NCI-H1694 treated with DMSO at 0.1 percent for 48 hours (cell line): Measurements from ENCODE around the gene PHTF2.
"Not testable (repeated sequence)": the region's sequence is repeated elsewhere in the genome, so short reads cannot be mapped to it uniquely, and the experiment has no call there.

Experiments used
- DNase-seq: peaks from one replicate; lab custom pipeline; 2025; lab: John Stamatoyannopoulos, UW

Gene PHTF2

DNA sequence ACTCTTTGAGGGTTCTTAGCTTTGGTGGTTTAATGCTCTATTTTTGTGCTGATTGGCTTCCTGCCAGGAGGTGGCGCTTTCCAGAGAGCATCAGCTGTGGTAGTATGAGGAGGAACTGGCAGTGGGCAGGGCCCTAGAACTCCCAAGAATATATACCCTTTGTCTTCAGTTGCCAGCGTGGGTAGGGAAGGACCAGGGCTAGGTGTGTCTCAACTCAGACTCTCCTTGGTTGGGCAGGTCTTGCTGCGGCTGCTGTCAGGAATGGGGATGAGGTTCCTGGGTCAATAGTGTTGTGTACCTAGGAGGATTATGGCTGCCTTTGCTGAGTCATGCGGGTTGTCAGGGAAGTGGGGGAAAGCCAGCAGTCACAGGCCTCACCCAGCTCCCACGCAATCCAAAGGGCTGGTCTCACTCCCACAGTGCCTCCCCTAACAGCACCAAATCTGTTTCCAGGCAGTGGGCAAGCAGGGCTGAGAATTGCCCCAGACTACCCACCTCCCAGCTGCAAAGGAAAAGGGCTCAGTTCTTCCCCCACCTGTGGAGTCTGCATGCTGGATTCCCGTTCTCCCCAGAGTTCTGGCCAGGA lies 191.5 kb downstream of the PHTF2 start:
- DNase-seq: no peak

DNA sequence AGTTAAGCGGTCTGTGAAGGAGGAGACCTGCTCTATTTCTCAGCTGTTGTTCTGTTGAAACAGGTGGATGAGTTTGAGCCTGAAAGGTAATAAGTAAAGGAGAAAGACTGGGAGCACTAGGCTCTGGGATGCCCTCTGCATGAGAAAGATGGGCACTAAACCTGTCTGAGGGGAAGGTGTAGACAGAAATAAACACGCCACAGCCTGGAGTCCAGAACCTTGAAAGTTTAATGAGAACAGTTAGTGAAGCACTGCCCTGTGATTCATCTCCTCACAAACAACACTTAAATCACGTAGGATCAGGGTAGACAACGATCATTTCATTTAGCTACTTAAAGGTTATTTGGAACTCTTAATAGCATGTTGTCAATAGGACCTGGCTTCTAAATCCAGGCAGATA lies 193.1 kb downstream of the PHTF2 start:
- DNase-seq: no peak

DNA sequence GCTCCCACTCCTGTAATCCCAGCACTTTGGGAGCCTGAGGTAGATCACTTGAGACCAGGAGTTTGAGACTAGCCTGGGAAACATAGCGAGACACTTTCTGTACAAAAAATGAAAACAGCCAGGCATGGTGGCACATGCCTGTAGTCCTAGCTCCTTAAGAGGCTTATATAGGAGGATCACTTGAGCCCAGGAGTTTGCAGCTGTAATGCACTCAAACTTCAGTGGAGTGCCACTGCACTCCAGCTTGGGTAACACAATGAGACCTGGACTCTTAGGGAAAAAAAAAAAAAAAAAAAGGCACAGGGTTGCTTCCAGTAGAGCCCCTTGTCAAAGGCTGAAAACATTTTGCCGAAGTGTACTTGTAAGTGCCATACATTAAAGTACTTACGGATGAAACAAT lies 195.3 kb downstream of the PHTF2 start:
- DNase-seq: no peak

DNA sequence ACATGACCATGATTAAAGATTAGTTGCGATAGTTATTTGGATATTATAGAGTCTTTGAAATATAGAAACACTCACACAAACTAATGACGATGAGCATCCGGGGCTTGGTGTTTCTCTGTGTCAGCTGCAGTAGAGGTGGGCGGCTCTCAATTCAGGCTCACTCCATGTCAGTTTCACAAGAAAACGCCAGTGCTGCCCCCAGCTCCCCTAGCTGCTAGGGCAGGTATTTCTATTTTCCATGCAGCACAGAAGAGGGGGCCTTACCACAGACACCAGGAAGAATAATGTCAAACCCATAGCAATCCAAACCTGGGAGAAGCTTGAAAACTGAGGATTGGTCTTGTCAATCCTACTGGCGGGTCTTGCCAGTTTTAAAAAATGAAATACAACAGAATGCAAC lies 197.1 kb downstream of the PHTF2 start:
- no peak for DNase-seq

DNA sequence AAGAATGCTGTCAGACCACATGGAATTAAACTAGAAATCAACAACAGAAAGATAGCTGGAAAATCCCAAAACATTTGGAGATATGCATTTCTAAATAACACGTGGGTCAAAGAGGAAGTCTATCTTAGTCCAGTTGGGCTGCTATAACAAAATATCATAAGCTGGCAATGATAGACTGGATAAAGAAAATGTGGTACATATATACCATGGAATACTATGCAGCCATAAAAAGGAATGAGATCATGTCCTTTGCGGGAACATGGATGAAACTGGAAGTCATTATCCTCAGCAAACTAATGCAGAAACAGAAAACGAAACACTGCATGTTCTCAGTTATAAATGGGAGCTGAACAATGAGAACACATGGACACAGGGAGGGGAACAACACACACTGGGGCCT lies 200.6 kb downstream of the PHTF2 start:
- DNase-seq: not testable (repeated sequence)

DNA sequence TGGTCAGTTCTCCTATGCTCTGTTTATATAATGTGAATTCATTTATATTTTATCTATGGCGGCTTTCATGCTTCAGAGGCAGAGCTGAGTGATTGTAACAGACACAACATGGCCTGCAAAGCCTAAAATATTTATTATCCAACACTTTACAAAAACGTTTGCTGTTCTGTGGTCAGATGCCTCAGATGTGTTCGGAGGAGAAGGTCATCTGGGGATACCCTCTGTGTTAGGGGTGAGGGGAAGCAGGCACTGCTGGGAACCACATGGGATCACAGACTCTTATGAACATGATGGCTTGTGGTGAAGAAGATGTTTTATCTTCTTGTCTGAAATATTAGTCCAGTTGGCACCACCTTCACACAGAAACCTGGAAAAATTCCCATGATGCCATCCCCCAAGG lies 203.4 kb downstream of the PHTF2 start:
- no peak for DNase-seq

DNA sequence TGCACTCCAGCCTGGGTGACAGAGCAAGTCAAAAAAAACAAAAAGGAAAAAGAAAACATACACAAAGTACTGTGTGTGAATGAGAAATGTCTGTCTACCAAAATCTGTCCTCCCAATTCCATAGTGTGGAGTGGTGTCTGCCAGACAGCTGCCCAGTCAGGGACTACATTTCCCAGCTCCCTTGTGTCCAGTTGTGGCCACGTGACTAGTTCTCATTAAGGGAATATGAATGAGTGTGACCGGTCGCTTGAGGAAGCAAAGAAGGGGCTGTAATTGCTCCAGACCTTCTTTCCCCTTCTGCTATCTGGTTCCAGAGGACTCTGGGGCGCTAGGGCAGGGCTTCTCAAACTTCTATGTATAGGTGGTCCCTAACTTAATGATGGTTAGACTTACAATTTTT lies 204.1 kb downstream of the PHTF2 start:
- no peak for DNase-seq

DNA sequence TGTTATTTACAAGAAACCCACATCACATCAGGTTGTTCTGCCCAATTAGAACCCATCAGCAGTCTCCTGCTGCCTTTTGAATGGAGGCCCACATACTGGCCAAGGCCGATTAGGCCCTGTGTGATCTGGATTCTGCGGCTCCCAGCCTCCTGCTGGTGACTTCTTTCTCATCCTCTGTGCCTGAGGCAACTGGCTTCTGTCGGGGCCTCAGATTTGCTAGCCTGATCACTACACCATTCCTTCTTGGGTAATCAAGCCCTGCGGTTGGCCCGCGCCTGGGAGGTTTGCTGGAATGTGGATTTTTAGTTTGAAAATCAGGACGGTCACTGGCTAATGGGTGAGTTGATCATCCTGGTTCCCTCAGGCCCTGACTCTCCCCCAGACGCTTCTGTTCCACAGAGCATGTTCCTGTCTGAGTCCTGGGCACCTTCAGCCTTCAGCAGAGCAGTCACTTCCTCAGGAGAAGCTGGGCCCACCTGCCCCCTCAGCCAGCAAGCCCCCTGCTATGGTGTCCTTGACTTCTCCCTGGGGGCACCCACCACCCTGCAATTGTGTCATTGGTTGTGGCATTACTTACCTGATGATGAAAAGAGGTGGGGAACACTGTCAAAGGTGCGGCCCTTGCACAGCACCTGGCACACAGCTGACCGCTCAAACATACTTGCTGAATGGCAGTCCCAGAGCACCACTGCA lies 207.6 kb downstream of the PHTF2 start:
- no peak for DNase-seq
